ENCODE measurements around the gene GRIFIN.

The GRIFIN gene

GRCh38 chr7:2450198-2451107 is 25.7 kb downstream of the GRIFIN start:
- no peak overlapping the region for H3K27ac ChIP-seq
- TF ChIP-seq ZFX (IDR thresholded peaks at IDR 0.05) (no peak), CTCF (conservative IDR thresholded peaks at IDR 0.05) (no peak)

GRCh38 chr7:2446676-2447075 is 29.5 kb downstream of the GRIFIN start:
- TF ChIP-seq ZFX (IDR thresholded peaks at IDR 0.05) = no peak
- TF ChIP-seq CTCF (conservative IDR thresholded peaks at IDR 0.05) = no peak

GRCh38 chr7:2445898-2446555 is 30.2 kb downstream of the GRIFIN start:
- TF ChIP-seq CTCF (conservative IDR thresholded peaks at IDR 0.05) (no peak), ZFX (IDR thresholded peaks at IDR 0.05) (no peak)
- no peak overlapping the region for H3K27ac ChIP-seq

More at GRCh38 chr7:2446676-2447075, 29.5 kb downstream of the GRIFIN start:
- no peak overlapping the region for H3K27ac ChIP-seq

GRCh38 chr7:2445047-2445446 is 31.2 kb downstream of the GRIFIN start:
- no peak for TF ChIP-seq ZFX (IDR thresholded peaks at IDR 0.05)
- TF ChIP-seq CTCF (conservative IDR thresholded peaks at IDR 0.05) = no peak
- H3K27ac ChIP-seq = no peak overlapping the region

- H3K27ac ChIP-seq = no peak overlapping the region
- TF ChIP-seq ZFX (IDR thresholded peaks at IDR 0.05) = no peak
- TF ChIP-seq CTCF (conservative IDR thresholded peaks at IDR 0.05) = no peak
Measured at GRCh38 chr7:2444476-2444875, 31.7 kb downstream of the GRIFIN start.

GRCh38 chr7:2443491-2443890 is 32.7 kb downstream of the GRIFIN start:
- no peak overlapping the region for H3K27ac ChIP-seq
- TF ChIP-seq ZFX (IDR thresholded peaks at IDR 0.05) (no peak), CTCF (conservative IDR thresholded peaks at IDR 0.05) (no peak)

GRCh38 chr7:2441430-2442058 is 34.7 kb downstream of the GRIFIN start:
- TF ChIP-seq ZFX (IDR thresholded peaks at IDR 0.05) (no peak), CTCF (conservative IDR thresholded peaks at IDR 0.05) (no peak)

More at GRCh38 chr7:2441430-2442058, 34.7 kb downstream of the GRIFIN start:
- H3K27ac ChIP-seq = no peak overlapping the region
